Activated T-helper 9 cell treated with anti-CD3 and anti-CD28 coated beads, Interleukin-2, amount 50 U/mL, for 16 hours (primary cell): ENCODE results near the gene BCL2L13.

ENCODE experiments used
- DNase-seq: peaks from one replicate; pipeline ENCODE4 v3.0.0-alpha.2; 2020; ENCODE audit warnings: low read depth

BCL2L13 gene

DNA sequence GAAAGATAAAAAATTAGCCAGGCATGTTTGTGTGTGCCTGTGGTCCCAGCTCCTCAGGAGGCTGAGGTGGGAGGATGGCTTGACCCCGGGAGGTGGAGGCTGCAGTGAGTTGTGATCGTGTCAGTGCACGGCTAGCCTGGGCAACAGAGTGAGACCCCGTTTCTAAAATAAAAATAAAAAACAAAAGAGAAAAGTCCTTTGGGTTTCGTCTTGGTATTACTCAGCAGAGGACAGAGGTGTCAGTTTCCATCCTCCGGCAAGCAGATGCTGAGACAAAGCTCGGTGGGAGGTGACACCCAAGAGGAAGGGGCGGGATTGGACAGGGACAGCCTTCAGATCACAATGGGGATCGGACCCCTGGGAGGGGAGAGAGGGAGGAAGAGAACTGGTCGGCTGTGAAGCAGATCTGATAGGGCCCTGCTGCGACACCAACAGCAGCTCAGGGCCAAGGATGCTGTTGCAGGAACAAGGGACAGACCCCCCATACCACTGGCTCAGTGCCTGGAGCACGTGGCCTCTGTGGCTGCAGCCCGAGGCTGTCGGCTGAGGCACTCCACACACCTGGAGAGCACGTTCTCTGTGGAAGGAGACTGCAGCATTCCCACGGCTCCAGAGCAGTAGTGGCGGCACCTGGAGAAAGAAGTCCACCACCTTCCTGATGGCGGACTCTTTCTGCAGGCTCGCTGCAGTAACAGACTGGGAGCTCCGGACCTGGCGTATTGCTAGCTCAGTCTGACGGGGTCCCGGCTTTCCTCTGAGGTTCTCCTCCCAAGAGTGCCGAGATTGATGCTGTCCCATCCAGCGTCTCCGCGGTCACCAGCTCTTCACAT is 140.9 kb downstream of the BCL2L13 start:
- DNase-seq = no peak

DNA sequence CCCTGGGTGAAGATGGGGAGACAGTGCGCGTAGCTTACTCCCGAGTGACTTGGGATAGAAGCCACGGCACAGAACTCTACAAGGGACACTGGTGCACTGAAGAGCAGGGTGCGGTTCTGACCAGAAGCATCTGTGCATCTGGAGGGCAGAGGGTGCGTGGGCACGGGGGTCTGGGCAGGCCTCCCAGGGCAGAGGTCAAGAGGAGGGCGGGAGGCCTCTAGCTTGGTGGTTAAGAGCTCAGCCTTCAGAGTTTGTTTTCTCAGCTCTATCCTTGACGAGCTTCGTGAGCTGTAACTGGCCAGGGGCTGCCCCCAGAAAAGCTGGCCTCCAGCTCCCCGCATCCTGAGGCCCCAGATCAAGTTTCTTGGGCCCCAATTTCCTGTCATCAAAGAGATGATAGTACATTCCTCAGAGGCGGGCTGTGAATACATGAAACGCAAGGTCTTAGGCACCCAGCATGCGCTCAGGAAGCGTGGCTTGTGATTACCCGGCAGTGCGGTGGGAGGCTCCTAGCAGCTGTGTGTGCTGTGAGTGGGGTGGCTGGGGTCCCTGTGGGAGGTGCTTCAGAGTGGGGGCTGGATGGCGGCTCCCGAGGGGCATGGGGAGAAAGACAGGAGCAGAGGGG is 141.7 kb downstream of the BCL2L13 start:
- no peak for DNase-seq
